22Rv1 (cell line): Measurements from ENCODE around the gene GPR6.

ENCODE experiments used
- ZFX ChIP-seq: fragments of 450-650 bp; IDR thresholded peaks from 2 replicates; pipeline ENCODE4 v1.6.1; 2017; ENCODE audit warnings: antibody characterized with exemption, borderline replicate concordance
- TF ChIP-seq, protein P1 (sequence below): fragments of 450-650 bp; IDR thresholded peaks from 2 replicates; pipeline ENCODE4 v1.5.1; 2017; ENCODE audit warnings: mild to moderate bottlenecking

DNA sequence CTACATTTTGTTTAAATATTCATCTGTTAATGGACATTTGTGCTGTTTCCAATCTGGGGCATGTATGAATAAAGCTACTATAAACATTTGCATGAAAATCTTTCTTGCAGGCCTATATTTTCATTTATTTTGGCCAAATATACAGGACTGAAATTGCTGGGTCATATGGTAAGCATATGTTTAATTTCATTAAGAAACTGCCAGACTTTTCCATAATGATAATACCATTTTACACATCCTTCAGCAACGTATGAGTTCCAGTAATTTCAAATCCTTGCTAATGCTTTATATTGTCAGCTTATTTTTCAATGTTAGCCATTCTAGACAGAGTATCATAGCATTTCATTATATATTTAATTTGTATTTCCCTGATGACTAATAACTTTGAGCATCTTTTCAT is 51.0 kb downstream of the GPR6 start:
- TF ChIP-seq, protein P1, sequence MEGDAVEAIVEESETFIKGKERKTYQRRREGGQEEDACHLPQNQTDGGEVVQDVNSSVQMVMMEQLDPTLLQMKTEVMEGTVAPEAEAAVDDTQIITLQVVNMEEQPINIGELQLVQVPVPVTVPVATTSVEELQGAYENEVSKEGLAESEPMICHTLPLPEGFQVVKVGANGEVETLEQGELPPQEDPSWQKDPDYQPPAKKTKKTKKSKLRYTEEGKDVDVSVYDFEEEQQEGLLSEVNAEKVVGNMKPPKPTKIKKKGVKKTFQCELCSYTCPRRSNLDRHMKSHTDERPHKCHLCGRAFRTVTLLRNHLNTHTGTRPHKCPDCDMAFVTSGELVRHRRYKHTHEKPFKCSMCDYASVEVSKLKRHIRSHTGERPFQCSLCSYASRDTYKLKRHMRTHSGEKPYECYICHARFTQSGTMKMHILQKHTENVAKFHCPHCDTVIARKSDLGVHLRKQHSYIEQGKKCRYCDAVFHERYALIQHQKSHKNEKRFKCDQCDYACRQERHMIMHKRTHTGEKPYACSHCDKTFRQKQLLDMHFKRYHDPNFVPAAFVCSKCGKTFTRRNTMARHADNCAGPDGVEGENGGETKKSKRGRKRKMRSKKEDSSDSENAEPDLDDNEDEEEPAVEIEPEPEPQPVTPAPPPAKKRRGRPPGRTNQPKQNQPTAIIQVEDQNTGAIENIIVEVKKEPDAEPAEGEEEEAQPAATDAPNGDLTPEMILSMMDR, result no peak
- no peak for TF ChIP-seq ZFX
